Heart left ventricle (tissue), 16 donors: ENCODE measurements around the gene PRSS2. TPM values are rescaled to one million over a fixed set of nuclear protein-coding genes. Genes with fewer than 3 reads are reported as not detected.

ENCODE experiments used
- ATAC-seq, 4 donors: fragments of 200-7000 bp; cut with Tn5 transposase; one replicate each; pipeline ENCODE4 v1.9.1; 2020 to 2022; ENCODE audit warnings: moderate library complexity in 4 of 4, mild to moderate bottlenecking in 3 of 4, moderate number of reproducible peaks in 1 of 4
- DNase-seq, 5 donors: peaks; one replicate each; pipeline ENCODE4 v3.0.0-alpha.2; 2020
- H3K27ac ChIP-seq, 12 donors: fragments of 200-600 bp; sonication (generic) in 4 of 12; one replicate each; pipeline versions ENCODE4 v1.5.0 to v1.8.0; 2016 to 2022; ENCODE audit warnings: mild to moderate bottlenecking in 2 of 12
- H3K27me3 ChIP-seq, 9 donors: fragments of 200-600 bp; sonication (generic) in 2 of 9; one replicate each; pipeline versions ENCODE4 v1.5.1 to v1.8.0; 2016 to 2022; ENCODE audit warnings: mild to moderate bottlenecking in 3 of 9
- H3K36me3 ChIP-seq, 9 donors: fragments of 200-600 bp; sonication (generic) in 2 of 9; one replicate each; pipeline versions ENCODE4 v1.5.0 to v1.8.0; 2018 to 2022; ENCODE audit warnings: mild to moderate bottlenecking in 2 of 9
- H3K4me1 ChIP-seq, 12 donors: fragments of 200-600 bp; sonication (generic) in 4 of 12; one replicate each; pipeline versions ENCODE4 v1.5.0 to v1.8.0; 2016 to 2022; ENCODE audit warnings: mild to moderate bottlenecking in 3 of 12
- H3K4me3 ChIP-seq, 12 donors: fragments of 200-600 bp; sonication (generic) in 4 of 12; one replicate each; pipeline versions ENCODE4 v1.5.0 to v1.8.0; 2017 to 2022; ENCODE audit warnings: mild to moderate bottlenecking in 9 of 12, moderate library complexity in 4 of 12
- H3K9me3 ChIP-seq, 12 donors: fragments of 200-600 bp; sonication (generic) in 4 of 12; one replicate each; pipeline versions ENCODE4 v1.5.0 to v1.8.0; 2016 to 2022; ENCODE audit warnings: mild to moderate bottlenecking in 1 of 12
- POLR2A ChIP-seq, 2 donors: fragments of 450-650 bp; IDR thresholded peaks; one replicate each; pipeline ENCODE4 v1.6.1; 2017; ENCODE audit warnings: antibody characterized with exemption in 2 of 2, mild to moderate bottlenecking in 2 of 2, moderate library complexity in 2 of 2
- WGBS, 4 donors: extraction: QIAGEN DNeasy Blood & Tissue Kit in 2 of 4; methylation state at CpG; one replicate each; pipeline versions ENCODE4 v1.1.5 to v1.1.7; 2013 to 2018; 5-methylcytosine and 5-hydroxymethylcytosine counted together
- intact Hi-C, 10 donors: fragments of 100-400 bp; cut with DNase I; formaldehyde crosslinking; loops; one replicate each; pipeline versions ENCODE4 v1.11.1 to v1.14.2; 2022
- polyA plus RNA-seq, 2 donors: library from polyadenylated mRNA; stranded (reverse); fragments of 200-250 nt; gene quantifications; one replicate each; pipeline ENCODE4 v1.2.3, GENCODE V29; 2013
- total RNA-seq, 9 donors: library from RNA; depleted of rRNA in 2 of 9; stranded (reverse); fragments of >200 nt in 2 of 9; fragmentation: NEBNext Ultra II Directional in 3 of 9; extraction: Animal tissue kit (Norgen Biotek cat#: 25700) in 3 of 9; gene quantifications; one replicate each; pipeline versions ENCODE4 v1.1.0 to v1.2.4, GENCODE V29; 2016 to 2023
- TF ChIP-seq, protein P1 (sequence below), 12 donors: fragments of 200-600 bp; sonication (generic) in 4 of 12; IDR thresholded peaks; one replicate each; pipeline versions ENCODE4 v1.5.0 to v1.8.0; 2018 to 2022; ENCODE audit warnings: antibody characterized with exemption in 12 of 12, mild to moderate bottlenecking in 5 of 12
- donor health status: ischemic (EF 13 %, LVEDD 7.1; RV severe dilation, severe dysfunction).
- donor health status: healthy with polysubstance abuse.
- donor health status: DM: no; HTN: yes; CAD: no.
- donor health status: DM: no; HTN: no; CAD: no.
- donor health status: ischemic (EF 25% LVEDD 6.9; RV normal size, moderate dysfunction).
- donor health status: ischemic (EF 25% LVEDD 5.7; RV mildly dilated, moderate dysfunction).
- donor health status: healthy.
- donor health status: DM: yes; HTN: yes; CAD: no.
- donor health status: ischemic (EF 35%, LVEDD 5.7; RV mildly dilated, moderate dysfunction).
- donor health status: nonischemic (EF 11% LVEDD 7.7; RV severe dilation, severe dysfunction).
- donor health status: DM: yes; HTN: yes; CAD: no.
- donor health status: PGD.
- donor health status: ischemic (EF 29% LVEDD 5.4; RV normal size, mild dysfunction).
- donor health status: nonischemic (EF 23%, LVEDD 6.1; RV moderate dilation, normal function).

Gene PRSS2
- total and polyA plus RNA-seq, 11 donors = 1.0 to 8.4 (median 5.9) TPM; not detected in 5

DNA sequence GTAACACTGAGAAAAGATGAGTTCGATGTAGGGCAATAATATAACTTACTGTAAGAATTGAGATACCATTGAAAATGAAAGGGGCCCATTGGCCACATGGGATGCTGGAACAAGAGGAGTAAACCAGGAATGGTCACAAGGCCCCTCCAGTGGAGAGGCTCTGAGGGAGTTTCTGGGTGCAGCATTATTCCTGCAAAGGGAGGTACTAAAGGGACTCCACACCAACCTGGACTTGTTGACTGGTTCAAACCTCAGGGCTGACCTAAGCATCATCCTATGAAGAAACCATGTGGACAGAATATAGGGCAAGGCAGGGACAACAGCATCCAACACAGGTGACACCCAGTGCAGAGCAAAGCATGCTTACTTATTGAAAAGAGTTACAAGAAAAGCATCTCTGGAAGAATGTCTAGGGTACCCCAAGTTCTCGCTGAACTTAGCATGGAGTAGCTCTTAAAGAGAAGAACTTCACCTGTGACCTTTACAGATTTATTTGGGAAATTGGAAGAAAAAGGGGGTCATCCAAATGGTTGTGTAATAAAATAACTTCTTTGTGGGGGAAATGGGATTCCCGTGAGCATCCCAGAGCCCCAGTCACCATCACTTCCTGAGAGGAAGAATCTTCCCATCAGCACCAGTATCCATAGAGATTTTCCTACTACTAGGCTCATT, 34.7 kb downstream of the PRSS2 start:
- H3K4me1 ChIP-seq = peaks cover 0 to 16% (median 0%) of the 10 kb centered on the region in 12 donors
- peak overlapping the region in 1 of 12 donors; percentile 89 for H3K27ac ChIP-seq
- peaks cover 0 to 43% (median 11%) of the 10 kb centered on the region in 9 donors for H3K27me3 ChIP-seq
- ATAC-seq (no peak), DNase-seq (no peak)
- no peak overlapping the region for H3K4me3 ChIP-seq
- TF ChIP-seq, protein P1, sequence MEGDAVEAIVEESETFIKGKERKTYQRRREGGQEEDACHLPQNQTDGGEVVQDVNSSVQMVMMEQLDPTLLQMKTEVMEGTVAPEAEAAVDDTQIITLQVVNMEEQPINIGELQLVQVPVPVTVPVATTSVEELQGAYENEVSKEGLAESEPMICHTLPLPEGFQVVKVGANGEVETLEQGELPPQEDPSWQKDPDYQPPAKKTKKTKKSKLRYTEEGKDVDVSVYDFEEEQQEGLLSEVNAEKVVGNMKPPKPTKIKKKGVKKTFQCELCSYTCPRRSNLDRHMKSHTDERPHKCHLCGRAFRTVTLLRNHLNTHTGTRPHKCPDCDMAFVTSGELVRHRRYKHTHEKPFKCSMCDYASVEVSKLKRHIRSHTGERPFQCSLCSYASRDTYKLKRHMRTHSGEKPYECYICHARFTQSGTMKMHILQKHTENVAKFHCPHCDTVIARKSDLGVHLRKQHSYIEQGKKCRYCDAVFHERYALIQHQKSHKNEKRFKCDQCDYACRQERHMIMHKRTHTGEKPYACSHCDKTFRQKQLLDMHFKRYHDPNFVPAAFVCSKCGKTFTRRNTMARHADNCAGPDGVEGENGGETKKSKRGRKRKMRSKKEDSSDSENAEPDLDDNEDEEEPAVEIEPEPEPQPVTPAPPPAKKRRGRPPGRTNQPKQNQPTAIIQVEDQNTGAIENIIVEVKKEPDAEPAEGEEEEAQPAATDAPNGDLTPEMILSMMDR (IDR thresholded peaks at IDR 0.05) = no peak
- no peak for TF ChIP-seq POLR2A (IDR thresholded peaks at IDR 0.05)
- intact Hi-C loops = no loop called here
- WGBS, 4 donors = 75 to 86% (median 76%) methylated on average over 3 of the region's 3 CpGs
- no peaks in the 10 kb centered on the region for H3K36me3 ChIP-seq
- H3K9me3 ChIP-seq = no peaks in the 10 kb centered on the region

DNA sequence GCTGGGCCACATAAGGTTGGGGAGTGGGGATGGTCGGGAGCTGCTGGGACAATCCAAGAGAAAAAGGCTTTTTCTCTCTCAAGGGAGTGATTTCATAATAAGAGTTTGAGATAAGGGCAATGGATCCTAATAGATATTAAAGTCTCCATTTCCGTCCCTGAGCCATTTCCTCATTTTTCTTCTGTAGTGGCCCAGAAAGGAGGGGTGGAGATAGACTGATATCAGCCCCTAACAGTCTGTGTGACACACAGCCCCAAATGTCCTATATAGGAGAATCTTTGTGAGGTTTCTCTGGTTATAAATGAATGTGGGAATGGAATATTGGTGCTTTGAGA, 35.2 kb downstream of the PRSS2 start:
- TF ChIP-seq, protein P1 (IDR thresholded peaks at IDR 0.05) = no peak
- TF ChIP-seq POLR2A (IDR thresholded peaks at IDR 0.05) = no peak
- H3K4me1 ChIP-seq = peaks cover 0 to 16% (median 0%) of the 10 kb centered on the region in 12 donors
- intact Hi-C loops = no loop called here
- no peaks in the 10 kb centered on the region for H3K36me3 ChIP-seq
- DNase-seq (no peak), ATAC-seq (no peak)
- WGBS, 4 donors = 33 to 39% (median 36%) methylated on average over 2 of the region's 2 CpGs
- no peaks in the 10 kb centered on the region for H3K9me3 ChIP-seq
- H3K27me3 ChIP-seq = peaks cover 0 to 44% (median 11%) of the 10 kb centered on the region in 9 donors
- peak overlapping the region in 1 of 12 donors; percentile 89 for H3K27ac ChIP-seq
- no peak overlapping the region for H3K4me3 ChIP-seq

DNA sequence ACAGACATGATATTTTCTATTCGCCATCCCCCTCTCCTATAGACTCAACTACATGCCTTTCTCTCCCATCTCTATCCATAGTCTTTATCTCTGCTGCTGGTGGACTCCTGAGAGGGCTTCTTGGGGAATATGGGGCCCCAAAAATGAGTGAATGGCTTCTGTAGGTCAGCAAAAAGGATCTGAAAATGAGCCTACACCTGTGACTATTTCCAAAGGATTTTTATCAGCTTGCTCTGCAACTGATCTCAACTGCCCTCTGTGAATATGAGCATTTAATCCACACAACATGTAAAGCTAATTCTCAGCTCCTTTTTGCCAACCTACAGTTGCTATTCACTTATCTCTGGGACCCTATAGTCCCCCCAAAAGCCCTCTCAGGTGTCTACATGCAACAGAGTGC, 36.2 kb downstream of the PRSS2 start:
- Histone ChIP-seq H3K4me3 (no peak overlapping the region), H3K4me1 (peaks cover 0 to 16% (median 0%) of the 10 kb centered on the region in 12 donors), H3K36me3 (no peaks in the 10 kb centered on the region), H3K27me3 (peaks cover 0 to 53% (median 12%) of the 10 kb centered on the region in 9 donors), H3K9me3 (no peaks in the 10 kb centered on the region), H3K27ac (peak overlapping the region in 1 of 12 donors; percentile 89)
- ATAC-seq (no peak), DNase-seq (no peak)
- WGBS, 4 donors = 83 to 91% (median 84%) methylated on average over 1 of the region's 1 CpG
- intact Hi-C loops = no loop called here
- TF ChIP-seq POLR2A (IDR thresholded peaks at IDR 0.05) = no peak
- TF ChIP-seq, protein P1 (IDR thresholded peaks at IDR 0.05) = no peak

DNA sequence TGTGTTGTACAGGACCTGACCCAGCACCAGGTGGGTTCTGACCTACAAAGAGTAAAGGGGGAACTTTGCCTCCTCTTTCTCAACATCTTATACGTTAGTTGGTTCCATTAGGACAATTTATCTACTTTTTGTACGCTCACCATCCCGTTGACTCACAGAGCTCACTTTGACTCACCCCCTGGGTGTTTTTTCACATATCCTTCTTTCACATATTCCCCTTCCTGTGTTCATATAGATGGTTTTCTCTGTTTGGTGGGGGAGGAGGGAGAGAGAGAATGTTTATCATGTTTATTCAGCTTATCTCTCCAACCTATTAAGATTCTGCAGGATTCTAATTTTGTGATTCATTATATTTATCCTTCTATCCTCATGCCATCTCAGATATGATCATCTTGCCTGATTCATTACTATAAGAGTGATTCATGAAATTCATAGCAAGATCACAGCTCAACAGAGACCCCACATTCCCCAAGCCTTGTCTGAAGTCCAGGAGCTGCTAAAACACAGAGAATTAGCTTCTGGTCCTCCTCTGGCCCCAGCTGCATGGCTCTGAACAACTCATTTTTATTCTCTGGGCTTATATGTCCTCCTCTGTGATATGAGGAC, 37.2 kb downstream of the PRSS2 start:
- 46 to 68% (median 53%) methylated on average over 3 of the region's 3 CpGs for WGBS, 4 donors
- peaks cover 0 to 63% (median 17%) of the 10 kb centered on the region in 9 donors for H3K27me3 ChIP-seq

More for the DNA sequence above, 37.2 kb downstream of the PRSS2 start:
- Histone ChIP-seq H3K4me1 (peaks cover 0 to 16% (median 0%) of the 10 kb centered on the region in 12 donors), H3K4me3 (no peak overlapping the region), H3K9me3 (no peaks in the 10 kb centered on the region), H3K27ac (peak overlapping the region in 2 of 12 donors; percentile 22 to 89), H3K36me3 (no peaks in the 10 kb centered on the region)
- DNase-seq = no peak
- ATAC-seq = no peak
- TF ChIP-seq POLR2A (IDR thresholded peaks at IDR 0.05) = no peak
- TF ChIP-seq, protein P1 (IDR thresholded peaks at IDR 0.05) = no peak
- intact Hi-C loops = no loop called here
